Hepatocyte (in vitro differentiated cells): ENCODE results near the gene KCNG4.

ENCODE experiments used
- CTCF ChIP-seq: fragments of 200-600 bp; sonication (generic); IDR thresholded peaks from 2 replicates; pipeline ENCODE4 v1.5.1; 2016; ENCODE audit warnings: antibody characterized with exemption, mild to moderate bottlenecking; ENCODE audit not compliant: poor library complexity
- EZH2 ChIP-seq: fragments of 200-600 bp; sonication (generic); IDR thresholded peaks from 2 replicates; pipeline ENCODE4 v1.6.1; 2016; ENCODE audit warnings: antibody characterized with exemption, mild to moderate bottlenecking, borderline replicate concordance

- TF ChIP-seq CTCF = no peak
- TF ChIP-seq EZH2 = no peak
Observed at GRCh38 chr16:84270071-84270470, 30.3 kb upstream of the KCNG4 start.
